GM23338 (cell line): ENCODE results near the gene TSPAN32. TPM values are rescaled to one million over a fixed set of nuclear protein-coding genes. Genes with fewer than 3 reads are reported as not detected.

Experiments
- ATAC-seq: fragments of 200-7000 bp; cut with Tn5 transposase; 3 replicates; pipeline ENCODE4 v1.9.1; 2020
- DNase-seq: peaks from one replicate; pipeline ENCODE4 v3.0.0-alpha.2; 2015; ENCODE audit warnings: low spot score
- H2AFZ ChIP-seq: fragments of 200-600 bp; sonication (generic); 2 replicates; pipeline ENCODE4 v1.8.0; 2016; ENCODE audit warnings: antibody characterized with exemption, mild to moderate bottlenecking, moderate library complexity
- H3F3A ChIP-seq: fragments of 200-600 bp; sonication (generic); replicated peaks from 2 replicates; pipeline ENCODE4 v1.8.0; 2017; ENCODE audit warnings: antibody characterized with exemption, mixed run types, low read depth
- H3K27ac ChIP-seq: fragments of 200-600 bp; sonication (generic); 2 replicates; pipeline ENCODE4 v1.6.1; 2016; ENCODE audit warnings: low read depth
- H3K27me3 ChIP-seq: fragments of 200-600 bp; sonication (generic); 2 replicates; pipeline ENCODE4 v1.8.0; 2016; ENCODE audit warnings: mild to moderate bottlenecking, mixed run types, moderate library complexity; ENCODE audit not compliant: insufficient read depth
- H3K36me3 ChIP-seq: fragments of 200-600 bp; sonication (generic); 2 replicates; pipeline ENCODE4 v1.8.0; 2016; ENCODE audit warnings: mild to moderate bottlenecking; ENCODE audit not compliant: insufficient read depth
- H3K4me1 ChIP-seq: fragments of 200-600 bp; sonication (generic); 2 replicates; pipeline ENCODE4 v1.8.0; 2016; ENCODE audit warnings: mild to moderate bottlenecking, moderate library complexity; ENCODE audit not compliant: insufficient read depth
- H3K4me2 ChIP-seq: fragments of 200-600 bp; sonication (generic); 2 replicates; pipeline ENCODE4 v1.7.1; 2017; ENCODE audit warnings: mixed run types
- H3K4me3 ChIP-seq: fragments of 200-600 bp; sonication (generic); 2 replicates; pipeline ENCODE4 v1.6.1; 2016; ENCODE audit warnings: mixed run types
- H3K79me2 ChIP-seq: fragments of 200-600 bp; sonication (generic); replicated peaks from 2 replicates; pipeline ENCODE4 v1.8.0; 2017; ENCODE audit warnings: mild to moderate bottlenecking; ENCODE audit not compliant: insufficient read depth
- H3K9me2 ChIP-seq: fragments of 200-600 bp; sonication (generic); 2 replicates; pipeline ENCODE4 v1.8.0; 2017; ENCODE audit not compliant: insufficient read depth
- H4K20me1 ChIP-seq: fragments of 200-600 bp; sonication (generic); replicated peaks from 2 replicates; pipeline ENCODE4 v1.8.0; 2017; ENCODE audit warnings: mild to moderate bottlenecking; ENCODE audit not compliant: insufficient read depth
- H3K27ac Mint-ChIP-seq: 2 replicates; pipeline ENCODE4 v1.8.0; 2020; ENCODE audit warnings: inconsistent platforms, mild to moderate bottlenecking, moderate library complexity, mixed read lengths
- H3K27me3 Mint-ChIP-seq: 3 replicates; pipeline ENCODE4 v1.8.0; 2022; ENCODE audit warnings: low read depth, mild to moderate bottlenecking, moderate library complexity, mixed read lengths, inconsistent platforms; ENCODE audit not compliant: insufficient read depth, poor library complexity
- H3K36me3 Mint-ChIP-seq: 3 replicates; pipeline ENCODE4 v1.8.0; 2021; ENCODE audit warnings: low read depth, mild to moderate bottlenecking, inconsistent platforms, moderate library complexity, mixed read lengths
- H3K4me1 Mint-ChIP-seq: 3 replicates; pipeline ENCODE4 v1.8.0; 2020; ENCODE audit warnings: mild to moderate bottlenecking, inconsistent platforms, mixed read lengths
- H3K4me3 Mint-ChIP-seq: 3 replicates; pipeline ENCODE4 v1.8.0; 2021; ENCODE audit warnings: moderate library complexity, mild to moderate bottlenecking, inconsistent platforms, mixed read lengths
- H3K9me3 Mint-ChIP-seq: 3 replicates; pipeline ENCODE4 v1.8.0; 2020; ENCODE audit warnings: moderate library complexity, mild to moderate bottlenecking, inconsistent platforms, mixed read lengths
- CREB1 ChIP-seq: fragments of 250-450 bp; sonication (Bioruptor Pico); IDR thresholded peaks from 2 replicates; pipeline ENCODE4 v1.5.0; 2020; ENCODE audit warnings: low read depth, mild to moderate bottlenecking, moderate library complexity
- CTCF ChIP-seq, 2 experiments: fragments of 200-600 bp in 1 of 2; sonication (generic) in 1 of 2; conservative IDR thresholded peaks; 2 replicates each; pipeline versions ENCODE4 v1.5.1 to v1.6.1; 2016 to 2017; ENCODE audit warnings: antibody characterized with exemption in 2 of 2, low read depth in 2 of 2, mild to moderate bottlenecking in 2 of 2, moderate library complexity in 1 of 2
- ETS1 ChIP-seq: IDR thresholded peaks from 2 replicates; pipeline ENCODE4 v1.6.1; 2016; ENCODE audit warnings: antibody characterized with exemption
- EZH2 ChIP-seq: fragments of 200-600 bp; sonication (generic); IDR thresholded peaks from one replicate; pipeline ENCODE4 v1.8.0; 2017; ENCODE audit warnings: antibody characterized with exemption, mild to moderate bottlenecking, low read depth; ENCODE audit not compliant: unreplicated experiment
- JUNB ChIP-seq: IDR thresholded peaks from one replicate; pipeline ENCODE4 v1.6.1; 2016; ENCODE audit warnings: antibody characterized with exemption; ENCODE audit not compliant: unreplicated experiment
- POLR2AphosphoS5 ChIP-seq: IDR thresholded peaks from 2 replicates; pipeline ENCODE4 v1.6.1; 2016; ENCODE audit warnings: antibody characterized with exemption, low read depth
- REST ChIP-seq: IDR thresholded peaks from one replicate; pipeline ENCODE4 v1.6.1; 2018; ENCODE audit warnings: antibody characterized with exemption; ENCODE audit not compliant: unreplicated experiment
- STAT1 ChIP-seq: IDR thresholded peaks from one replicate; pipeline ENCODE4 v1.6.1; 2016; ENCODE audit warnings: antibody characterized with exemption; ENCODE audit not compliant: unreplicated experiment
- ZNF331 ChIP-seq: fragments of 250-450 bp; sonication (Bioruptor Pico); IDR thresholded peaks from 2 replicates; pipeline ENCODE4 v1.5.0; 2020; ENCODE audit warnings: low read depth, mild to moderate bottlenecking, moderate library complexity
- polyA plus RNA-seq: library from polyadenylated mRNA; unstranded; fragments of >200 nt; fragmentation: Nextera tagmentation; extraction: Ambion mirVana; gene quantifications from 2 replicates; pipeline ENCODE4 v1.2.1, GENCODE V29; 2016
- total RNA-seq: library from RNA; depleted of rRNA; stranded (reverse); fragments of >200 nt; shearing (Covaris generic); gene quantifications from 2 replicates; pipeline ENCODE4 v1.2.3, GENCODE V29; 2014

The TSPAN32 gene
- total and polyA plus RNA-seq, 2 experiments from 2014 or later: not detected

DNA sequence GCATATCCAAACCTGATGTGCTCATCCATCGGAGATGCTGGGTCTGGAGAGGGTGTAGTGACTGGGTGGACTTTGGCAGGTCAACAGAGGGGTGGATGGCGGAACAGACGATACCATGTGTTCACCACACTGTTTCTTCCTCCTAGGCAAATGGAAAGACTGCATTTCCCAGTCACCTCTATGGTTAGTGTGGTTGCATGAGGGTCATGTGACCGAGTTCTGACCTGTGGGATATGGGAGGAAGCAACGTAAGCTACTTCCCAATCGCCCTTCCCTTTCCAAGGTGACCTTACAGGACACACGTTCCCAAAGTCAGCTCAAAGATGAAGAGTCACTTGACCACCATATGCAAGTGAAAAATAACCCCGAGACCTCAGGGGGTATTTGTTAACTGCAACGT, 27.7 kb downstream of the TSPAN32 start:
- H3K27me3 ChIP-seq: no peaks in the 10 kb centered on the region
- no peak overlapping the region for H3K4me3 Mint-ChIP-seq
- ATAC-seq: no peak
- DNase-seq: no peak
- no peak overlapping the region for H3K4me2 ChIP-seq
- H3K4me1 Mint-ChIP-seq: no peaks in the 10 kb centered on the region
- TF ChIP-seq CREB1 (CRISPR knock-in tag): no peak
- no peaks in the 10 kb centered on the region for H3K79me2 ChIP-seq
- H4K20me1 ChIP-seq: no peaks in the 10 kb centered on the region
- H3K4me3 ChIP-seq: no peak overlapping the region
- H3K27ac Mint-ChIP-seq: no peak overlapping the region
- no peaks in the 10 kb centered on the region for H3K4me1 ChIP-seq
- H3K9me3 Mint-ChIP-seq: peaks cover 15% of the 10 kb centered on the region
- H3K36me3 Mint-ChIP-seq: peaks cover 9% of the 10 kb centered on the region; the same call in 2 of the 3 replicates
- H3F3A ChIP-seq: no peaks in the 10 kb centered on the region
- H3K9me2 ChIP-seq: no peaks in the 10 kb centered on the region
- no peak overlapping the region for H3K27ac ChIP-seq
- no peak overlapping the region for H2AFZ ChIP-seq
- peaks cover 5% of the 10 kb centered on the region for H3K27me3 Mint-ChIP-seq
- no peaks in the 10 kb centered on the region; the same call in 1 of the 2 replicates for H3K36me3 ChIP-seq

- peaks cover 15% of the 10 kb centered on the region for H3K9me3 Mint-ChIP-seq
- no peaks in the 10 kb centered on the region; the same call in 1 of the 2 replicates for H3K36me3 ChIP-seq
- TF ChIP-seq ETS1: no peak
- TF ChIP-seq CTCF (conservative IDR thresholded peaks at IDR 0.05; ENCODE audit: low read depth in 2 of 2): no peak
- no peak for TF ChIP-seq STAT1
- TF ChIP-seq EZH2: no peak
- ATAC-seq: no peak
- H3K27ac ChIP-seq: no peak overlapping the region
- no peak overlapping the region for H2AFZ ChIP-seq
- no peaks in the 10 kb centered on the region for H4K20me1 ChIP-seq
- H3K27me3 Mint-ChIP-seq: peaks cover 9% of the 10 kb centered on the region
- no peaks in the 10 kb centered on the region for H3F3A ChIP-seq
- H3K4me2 ChIP-seq: no peak overlapping the region
- no peaks in the 10 kb centered on the region for H3K27me3 ChIP-seq
- H3K27ac Mint-ChIP-seq: no peak overlapping the region
- no peak overlapping the region for H3K4me3 ChIP-seq
- no peaks in the 10 kb centered on the region for H3K79me2 ChIP-seq
- no peaks in the 10 kb centered on the region for H3K9me2 ChIP-seq
- no peak overlapping the region for H3K4me3 Mint-ChIP-seq
- no peaks in the 10 kb centered on the region for H3K4me1 ChIP-seq
- peaks cover 9% of the 10 kb centered on the region; the same call in 2 of the 3 replicates for H3K36me3 Mint-ChIP-seq
- no peak for DNase-seq
- H3K4me1 Mint-ChIP-seq: no peaks in the 10 kb centered on the region
These were observed 28.9 kb downstream of the TSPAN32 start for GRCh38 chr11:2330696-2331095.

- no peak overlapping the region for H3K27ac ChIP-seq
- Mint-ChIP-seq H3K4me3 (no peak overlapping the region), H3K9me3 (peaks cover 15% of the 10 kb centered on the region), H3K36me3 (peaks cover 9% of the 10 kb centered on the region; the same call in 2 of the 3 replicates), H3K27ac (no peak overlapping the region), H3K27me3 (peaks cover 9% of the 10 kb centered on the region), H3K4me1 (no peaks in the 10 kb centered on the region)
- no peaks in the 10 kb centered on the region for H3K4me1 ChIP-seq
- DNase-seq: no peak
- H3K4me2 ChIP-seq: no peak overlapping the region
- H3K4me3 ChIP-seq: no peak overlapping the region
- H3K79me2 ChIP-seq: no peaks in the 10 kb centered on the region
- H2AFZ ChIP-seq: no peak overlapping the region
- H4K20me1 ChIP-seq: no peaks in the 10 kb centered on the region
- no peaks in the 10 kb centered on the region for H3K27me3 ChIP-seq
- no peaks in the 10 kb centered on the region; the same call in 1 of the 2 replicates for H3K9me2 ChIP-seq
- H3K36me3 ChIP-seq: no peaks in the 10 kb centered on the region; the same call in 1 of the 2 replicates
- ATAC-seq: no peak
- H3F3A ChIP-seq: no peaks in the 10 kb centered on the region
- TF ChIP-seq ZNF331 (CRISPR knock-in tag) (no peak), CTCF (conservative IDR thresholded peaks at IDR 0.05; ENCODE audit: low read depth in 2 of 2) (no peak), STAT1 (no peak), REST (no peak), ETS1 (no peak), POLR2AphosphoS5 (no peak), JUNB (no peak), CREB1 (CRISPR knock-in tag) (no peak)
These were observed 29.6 kb downstream of the TSPAN32 start for GRCh38 chr11:2331404-2331803.
